Mesendoderm (in vitro differentiated cells): Measurements from ENCODE around the gene GALK2.
"Not testable (repeated sequence)": the region's sequence is repeated elsewhere in the genome, so short reads cannot be mapped to it uniquely, and the experiment has no call there.

Experiments used
- DNase-seq: peaks from one replicate; pipeline ENCODE4 v3.0.0; 2013
- H2AK5ac ChIP-seq: 2 replicates; pipeline ENCODE4 v1.6.1; 2013; ENCODE audit warnings: low read length, inconsistent platforms
- H2BK120ac ChIP-seq: 2 replicates; pipeline ENCODE4 v1.6.1; 2013; ENCODE audit warnings: low read depth, mild to moderate bottlenecking, low read length, moderate library complexity, mixed read lengths
- H2BK15ac ChIP-seq: replicated peaks from 2 replicates; pipeline ENCODE4 v1.6.1; 2013; ENCODE audit warnings: low read depth, mild to moderate bottlenecking, moderate library complexity
- H2BK5ac ChIP-seq: 2 replicates; pipeline ENCODE4 v1.6.1; 2013; ENCODE audit warnings: low read length, inconsistent platforms
- H3K18ac ChIP-seq: 2 replicates; pipeline ENCODE4 v1.6.1; 2013; ENCODE audit warnings: mild to moderate bottlenecking, low read length, mixed read lengths
- H3K23ac ChIP-seq: one replicate; pipeline ENCODE4 v1.6.1; 2013; ENCODE audit warnings: low read length
- H3K27ac ChIP-seq: 2 replicates; pipeline ENCODE4 v1.5.1; 2013; ENCODE audit warnings: low read depth, mild to moderate bottlenecking, inconsistent platforms, low read length, moderate library complexity
- H3K27me3 ChIP-seq: 2 replicates; pipeline ENCODE4 v1.6.1; 2013; ENCODE audit warnings: low read length, control low read depth, mild to moderate bottlenecking, inconsistent platforms; ENCODE audit not compliant: insufficient read depth, poor library complexity
- H3K36me3 ChIP-seq: 2 replicates; pipeline ENCODE4 v1.6.1; 2013; ENCODE audit warnings: low read length, inconsistent platforms; ENCODE audit not compliant: control insufficient read depth, insufficient read depth
- H3K4ac ChIP-seq: one replicate; pipeline ENCODE4 v1.6.1; 2013; ENCODE audit warnings: low read depth, mild to moderate bottlenecking, low read length, moderate library complexity
- H3K4me1 ChIP-seq: 2 replicates; pipeline ENCODE4 v1.6.1; 2013; ENCODE audit warnings: low read depth, low read length, inconsistent platforms; ENCODE audit not compliant: control insufficient read depth
- H3K4me2 ChIP-seq: 2 replicates; pipeline ENCODE4 v1.6.1; 2013; ENCODE audit warnings: low read length
- H3K4me3 ChIP-seq: 2 replicates; pipeline ENCODE4 v1.5.1; 2013; ENCODE audit warnings: mild to moderate bottlenecking, low read length
- H3K56ac ChIP-seq: one replicate; pipeline ENCODE4 v1.6.1; 2013; ENCODE audit warnings: low read length
- H3K79me1 ChIP-seq: 2 replicates; pipeline ENCODE4 v1.6.1; 2013; ENCODE audit warnings: low read length, inconsistent platforms
- H3K79me2 ChIP-seq: 2 replicates; pipeline ENCODE4 v1.6.1; 2013; ENCODE audit warnings: mild to moderate bottlenecking, low read length; ENCODE audit not compliant: control insufficient read depth, insufficient read depth
- H3K9ac ChIP-seq: 2 replicates; pipeline ENCODE4 v1.6.1; 2013; ENCODE audit warnings: low read length, inconsistent platforms
- H4K5ac ChIP-seq: one replicate; pipeline ENCODE4 v1.6.1; 2013; ENCODE audit warnings: low read length
- H4K8ac ChIP-seq: one replicate; pipeline ENCODE4 v1.6.1; 2013; ENCODE audit warnings: low read depth, mild to moderate bottlenecking, control low read depth, low read length, moderate library complexity
- WGBS: extraction: QIAGEN DNeasy Blood & Tissue Kit; methylation state at CpG from one replicate; pipeline ENCODE4 v1.1.7; 2013; ENCODE audit warnings: low lambda C conversion rate, missing lambda C conversion rate; ENCODE audit not compliant: insufficient coverage; ENCODE audit errors: extremely low coverage; 5-methylcytosine and 5-hydroxymethylcytosine counted together

GALK2 gene

GRCh38 chr15:49164865-49165264, 5.2 kb upstream of the GALK2 start:
- Histone ChIP-seq H3K79me2 (no peaks in the 10 kb centered on the region), H2AK5ac (no peak overlapping the region)

GRCh38 chr15:49168016-49168415, 2.0 kb upstream of the GALK2 start:
- no CpG with 5 or more reads among the region's 3 CpGs for WGBS
- DNase-seq, result no peak

More at GRCh38 chr15:49164865-49165264, 5.2 kb upstream of the GALK2 start:
- Histone ChIP-seq H3K4me3 (no peak overlapping the region), H3K4ac (no peak overlapping the region), H3K36me3 (no peaks in the 10 kb centered on the region), H2BK5ac (no peak overlapping the region), H3K4me1 (no peaks in the 10 kb centered on the region), H4K5ac (no peak overlapping the region), H3K79me1 (no peaks in the 10 kb centered on the region), H3K56ac (no peak overlapping the region), H2BK15ac (no peak overlapping the region), H2BK120ac (no peak overlapping the region), H3K9ac (no peak overlapping the region), H4K8ac (no peak overlapping the region), H3K4me2 (no peak overlapping the region), H3K23ac (no peak overlapping the region), H3K27me3 (no peaks in the 10 kb centered on the region), H3K18ac (no peak overlapping the region), H3K27ac (no peak overlapping the region)
- DNase-seq, result no peak

GRCh38 chr15:49171790-49172189, 1.7 kb downstream of the GALK2 start:
- Histone ChIP-seq H3K27me3 (no peaks in the 10 kb centered on the region), H3K4me3 (no peak overlapping the region), H3K23ac (no peak overlapping the region), H3K4me2 (no peak overlapping the region), H3K4me1 (no peaks in the 10 kb centered on the region), H4K5ac (no peak overlapping the region), H3K79me1 (no peaks in the 10 kb centered on the region), H3K36me3 (no peaks in the 10 kb centered on the region), H2AK5ac (no peak overlapping the region), H3K4ac (no peak overlapping the region), H3K56ac (no peak overlapping the region), H2BK120ac (no peak overlapping the region), H3K18ac (no peak overlapping the region), H2BK5ac (no peak overlapping the region), H4K8ac (no peak overlapping the region), H3K27ac (no peak overlapping the region), H2BK15ac (no peak overlapping the region), H3K79me2 (no peaks in the 10 kb centered on the region), H3K9ac (no peak overlapping the region)
- DNase-seq, result no peak
- no CpG with 5 or more reads among the region's 12 CpGs for WGBS

More at GRCh38 chr15:49168016-49168415, 2.0 kb upstream of the GALK2 start:
- no peaks in the 10 kb centered on the region for H3K4me1 ChIP-seq
- H3K4ac ChIP-seq, result no peak overlapping the region
- no peak overlapping the region for H2BK120ac ChIP-seq
- no peaks in the 10 kb centered on the region for H3K27me3 ChIP-seq
- no peak overlapping the region for H4K5ac ChIP-seq
- H3K36me3 ChIP-seq, result no peaks in the 10 kb centered on the region
- no peak overlapping the region for H3K9ac ChIP-seq
- no peak overlapping the region for H2BK15ac ChIP-seq
- H4K8ac ChIP-seq, result no peak overlapping the region
- no peak overlapping the region for H3K18ac ChIP-seq
- H3K27ac ChIP-seq, result no peak overlapping the region
- H3K79me1 ChIP-seq, result no peaks in the 10 kb centered on the region
- H3K79me2 ChIP-seq, result no peaks in the 10 kb centered on the region
- no peak overlapping the region for H3K56ac ChIP-seq
- H3K23ac ChIP-seq, result no peak overlapping the region
- no peak overlapping the region for H2BK5ac ChIP-seq
- no peak overlapping the region for H3K4me2 ChIP-seq
- H2AK5ac ChIP-seq, result no peak overlapping the region
- no peak overlapping the region for H3K4me3 ChIP-seq

- Histone ChIP-seq H3K4ac (no peak overlapping the region), H3K9ac (no peak overlapping the region), H3K4me3 (no peak overlapping the region), H2AK5ac (no peak overlapping the region), H3K27me3 (no peaks in the 10 kb centered on the region), H3K23ac (no peak overlapping the region), H3K4me1 (no peaks in the 10 kb centered on the region), H2BK5ac (no peak overlapping the region), H3K79me2 (no peaks in the 10 kb centered on the region), H3K18ac (no peak overlapping the region), H3K4me2 (no peak overlapping the region), H3K27ac (no peak overlapping the region), H4K8ac (no peak overlapping the region), H3K36me3 (no peaks in the 10 kb centered on the region), H4K5ac (no peak overlapping the region), H2BK15ac (no peak overlapping the region), H3K79me1 (no peaks in the 10 kb centered on the region), H3K56ac (no peak overlapping the region), H2BK120ac (no peak overlapping the region)
- DNase-seq, result no peak
- WGBS, result no CpG with 5 or more reads among the region's 3 CpGs
Measured at GRCh38 chr15:49174902-49175301, 4.9 kb downstream of the GALK2 start.

GRCh38 chr15:49175582-49176397, 5.7 kb downstream of the GALK2 start:
- H3K4me1 ChIP-seq, H4K8ac ChIP-seq, H3K79me2 ChIP-seq, H3K9ac ChIP-seq, H2BK15ac ChIP-seq, H2BK120ac ChIP-seq, H3K36me3 ChIP-seq, H3K18ac ChIP-seq, H3K23ac ChIP-seq, H3K27me3 ChIP-seq, H3K4me3 ChIP-seq, H2BK5ac ChIP-seq, H3K79me1 ChIP-seq, DNase-seq, H3K27ac ChIP-seq, H4K5ac ChIP-seq, H3K4ac ChIP-seq, H3K4me2 ChIP-seq, H3K56ac ChIP-seq, H2AK5ac ChIP-seq: not testable (repeated sequence)
- WGBS, result no CpG with 5 or more reads among the region's 6 CpGs

- H3K27ac ChIP-seq, result no peak overlapping the region
- H4K5ac ChIP-seq, result no peak overlapping the region
- H3K79me2 ChIP-seq, result no peaks in the 10 kb centered on the region
- H3K27me3 ChIP-seq, result no peaks in the 10 kb centered on the region
- H3K4me2 ChIP-seq, result no peak overlapping the region
- no peak overlapping the region for H2AK5ac ChIP-seq
- H3K36me3 ChIP-seq, result no peaks in the 10 kb centered on the region
- WGBS, result no CpG with 5 or more reads among the region's 7 CpGs
- no peak overlapping the region for H3K9ac ChIP-seq
- H3K18ac ChIP-seq, result no peak overlapping the region
- H2BK15ac ChIP-seq, result no peak overlapping the region
- H3K4ac ChIP-seq, result no peak overlapping the region
- H2BK5ac ChIP-seq, result no peak overlapping the region
- no peak for DNase-seq
- H4K8ac ChIP-seq, result no peak overlapping the region
- no peaks in the 10 kb centered on the region for H3K4me1 ChIP-seq
- H3K23ac ChIP-seq, result no peak overlapping the region
- H3K4me3 ChIP-seq, result no peak overlapping the region
- H2BK120ac ChIP-seq, result no peak overlapping the region
- H3K56ac ChIP-seq, result no peak overlapping the region
- no peaks in the 10 kb centered on the region for H3K79me1 ChIP-seq
Measured at GRCh38 chr15:49178497-49178896, 8.4 kb downstream of the GALK2 start.
